DND-41 (cell line): ENCODE data around the gene PCDHGC5.

Source experiments
- EZH2 ChIP-seq: IDR thresholded peaks from 3 replicates; pipeline ENCODE4 v1.6.1; 2012; ENCODE audit warnings: borderline replicate concordance, low read depth, mild to moderate bottlenecking, moderate library complexity, low read length, inconsistent platforms; ENCODE audit not compliant: severe bottlenecking
- TF ChIP-seq, protein P1 (sequence below): IDR thresholded peaks from 2 replicates; pipeline ENCODE4 v1.5.1; 2012; ENCODE audit warnings: borderline replicate concordance, low read length, moderate library complexity, mild to moderate bottlenecking; ENCODE audit not compliant: poor library complexity, severe bottlenecking; ENCODE audit errors: extremely low read depth

DNA sequence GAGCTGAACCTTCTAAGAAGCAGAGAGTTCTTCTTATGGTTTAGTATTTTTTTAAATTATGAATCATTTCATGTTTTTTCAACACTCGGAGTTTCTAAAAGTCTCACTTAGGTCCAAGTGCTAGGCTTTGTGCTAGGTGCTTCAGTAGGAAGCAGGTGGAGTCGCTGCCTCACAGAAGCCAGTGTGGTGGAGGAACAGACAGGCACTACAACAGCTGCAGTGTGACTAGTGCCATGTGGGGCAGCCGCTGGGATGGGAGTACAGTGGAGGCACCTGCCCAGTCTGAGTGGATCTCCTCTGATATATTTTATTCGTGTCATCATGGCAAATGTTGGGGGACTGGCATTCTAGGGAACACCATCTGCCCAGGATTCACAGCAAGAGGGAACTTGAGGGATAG, 15.3 kb downstream of the PCDHGC5 start:
- TF ChIP-seq, protein P1, sequence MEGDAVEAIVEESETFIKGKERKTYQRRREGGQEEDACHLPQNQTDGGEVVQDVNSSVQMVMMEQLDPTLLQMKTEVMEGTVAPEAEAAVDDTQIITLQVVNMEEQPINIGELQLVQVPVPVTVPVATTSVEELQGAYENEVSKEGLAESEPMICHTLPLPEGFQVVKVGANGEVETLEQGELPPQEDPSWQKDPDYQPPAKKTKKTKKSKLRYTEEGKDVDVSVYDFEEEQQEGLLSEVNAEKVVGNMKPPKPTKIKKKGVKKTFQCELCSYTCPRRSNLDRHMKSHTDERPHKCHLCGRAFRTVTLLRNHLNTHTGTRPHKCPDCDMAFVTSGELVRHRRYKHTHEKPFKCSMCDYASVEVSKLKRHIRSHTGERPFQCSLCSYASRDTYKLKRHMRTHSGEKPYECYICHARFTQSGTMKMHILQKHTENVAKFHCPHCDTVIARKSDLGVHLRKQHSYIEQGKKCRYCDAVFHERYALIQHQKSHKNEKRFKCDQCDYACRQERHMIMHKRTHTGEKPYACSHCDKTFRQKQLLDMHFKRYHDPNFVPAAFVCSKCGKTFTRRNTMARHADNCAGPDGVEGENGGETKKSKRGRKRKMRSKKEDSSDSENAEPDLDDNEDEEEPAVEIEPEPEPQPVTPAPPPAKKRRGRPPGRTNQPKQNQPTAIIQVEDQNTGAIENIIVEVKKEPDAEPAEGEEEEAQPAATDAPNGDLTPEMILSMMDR: no peak
- TF ChIP-seq EZH2: no peak
